Heart left ventricle (tissue), 16 donors: Measurements from ENCODE around the gene MIB1. TPM values are rescaled to one million over a fixed set of nuclear protein-coding genes. Genes with fewer than 3 reads are reported as not detected.

Experiments
- ATAC-seq, 4 donors: fragments of 200-7000 bp; cut with Tn5 transposase; one replicate each; pipeline ENCODE4 v1.9.1; 2020 to 2022; ENCODE audit warnings: moderate library complexity in 4 of 4, mild to moderate bottlenecking in 3 of 4, moderate number of reproducible peaks in 1 of 4
- DNase-seq, 5 donors: peaks; one replicate each; pipeline ENCODE4 v3.0.0-alpha.2; 2020
- H3K27ac ChIP-seq, 12 donors: fragments of 200-600 bp; sonication (generic) in 4 of 12; one replicate each; pipeline versions ENCODE4 v1.5.0 to v1.8.0; 2016 to 2022; ENCODE audit warnings: mild to moderate bottlenecking in 2 of 12
- H3K27me3 ChIP-seq, 9 donors: fragments of 200-600 bp; sonication (generic) in 2 of 9; one replicate each; pipeline versions ENCODE4 v1.5.1 to v1.8.0; 2016 to 2022; ENCODE audit warnings: mild to moderate bottlenecking in 3 of 9
- H3K36me3 ChIP-seq, 9 donors: fragments of 200-600 bp; sonication (generic) in 2 of 9; one replicate each; pipeline versions ENCODE4 v1.5.0 to v1.8.0; 2018 to 2022; ENCODE audit warnings: mild to moderate bottlenecking in 2 of 9
- H3K4me1 ChIP-seq, 12 donors: fragments of 200-600 bp; sonication (generic) in 4 of 12; one replicate each; pipeline versions ENCODE4 v1.5.0 to v1.8.0; 2016 to 2022; ENCODE audit warnings: mild to moderate bottlenecking in 3 of 12
- H3K4me3 ChIP-seq, 12 donors: fragments of 200-600 bp; sonication (generic) in 4 of 12; one replicate each; pipeline versions ENCODE4 v1.5.0 to v1.8.0; 2017 to 2022; ENCODE audit warnings: mild to moderate bottlenecking in 9 of 12, moderate library complexity in 4 of 12
- H3K9me3 ChIP-seq, 12 donors: fragments of 200-600 bp; sonication (generic) in 4 of 12; one replicate each; pipeline versions ENCODE4 v1.5.0 to v1.8.0; 2016 to 2022; ENCODE audit warnings: mild to moderate bottlenecking in 1 of 12
- POLR2A ChIP-seq, 2 donors: fragments of 450-650 bp; IDR thresholded peaks; one replicate each; pipeline ENCODE4 v1.6.1; 2017; ENCODE audit warnings: antibody characterized with exemption in 2 of 2, mild to moderate bottlenecking in 2 of 2, moderate library complexity in 2 of 2
- WGBS, 4 donors: extraction: QIAGEN DNeasy Blood & Tissue Kit in 2 of 4; methylation state at CpG; one replicate each; pipeline versions ENCODE4 v1.1.5 to v1.1.7; 2013 to 2018; 5-methylcytosine and 5-hydroxymethylcytosine counted together
- intact Hi-C, 10 donors: fragments of 100-400 bp; cut with DNase I; formaldehyde crosslinking; loops; one replicate each; pipeline versions ENCODE4 v1.11.1 to v1.14.2; 2022
- polyA plus RNA-seq, 2 donors: library from polyadenylated mRNA; stranded (reverse); fragments of 200-250 nt; gene quantifications; one replicate each; pipeline ENCODE4 v1.2.3, GENCODE V29; 2013
- total RNA-seq, 9 donors: library from RNA; depleted of rRNA in 2 of 9; stranded (reverse); fragments of >200 nt in 2 of 9; fragmentation: NEBNext Ultra II Directional in 3 of 9; extraction: Animal tissue kit (Norgen Biotek cat#: 25700) in 3 of 9; gene quantifications; one replicate each; pipeline versions ENCODE4 v1.1.0 to v1.2.4, GENCODE V29; 2016 to 2023
- TF ChIP-seq, protein P1 (sequence below), 12 donors: fragments of 200-600 bp; sonication (generic) in 4 of 12; IDR thresholded peaks; one replicate each; pipeline versions ENCODE4 v1.5.0 to v1.8.0; 2018 to 2022; ENCODE audit warnings: antibody characterized with exemption in 12 of 12, mild to moderate bottlenecking in 5 of 12
- donor health status: ischemic (EF 13 %, LVEDD 7.1; RV severe dilation, severe dysfunction).
- donor health status: healthy with polysubstance abuse.
- donor health status: DM: no; HTN: yes; CAD: no.
- donor health status: DM: no; HTN: no; CAD: no.
- donor health status: ischemic (EF 25% LVEDD 6.9; RV normal size, moderate dysfunction).
- donor health status: ischemic (EF 25% LVEDD 5.7; RV mildly dilated, moderate dysfunction).
- donor health status: healthy.
- donor health status: DM: yes; HTN: yes; CAD: no.
- donor health status: ischemic (EF 35%, LVEDD 5.7; RV mildly dilated, moderate dysfunction).
- donor health status: nonischemic (EF 11% LVEDD 7.7; RV severe dilation, severe dysfunction).
- donor health status: DM: yes; HTN: yes; CAD: no.
- donor health status: PGD.
- donor health status: ischemic (EF 29% LVEDD 5.4; RV normal size, mild dysfunction).
- donor health status: nonischemic (EF 23%, LVEDD 6.1; RV moderate dilation, normal function).

The MIB1 gene
- total and polyA plus RNA-seq, 11 donors = 2.5 to 33.4 (median 19.5) TPM

DNA sequence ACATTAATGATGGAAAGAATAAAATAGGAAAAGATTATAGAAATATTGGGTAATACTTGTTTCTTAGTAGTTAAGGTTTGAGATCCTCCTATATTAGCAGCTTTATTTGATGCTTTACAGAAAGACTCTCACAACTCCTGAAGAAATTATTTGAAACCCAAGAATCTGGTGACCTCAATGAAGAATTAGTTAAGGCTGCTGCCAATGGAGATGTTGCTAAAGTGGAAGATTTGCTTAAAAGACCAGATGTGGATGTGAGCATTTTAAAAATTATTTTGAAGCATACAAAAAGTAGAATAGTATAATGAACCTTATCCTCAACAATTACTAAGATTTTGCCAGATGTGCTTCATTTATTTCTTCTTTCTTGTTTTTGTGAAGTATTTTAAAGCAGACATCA is 59.1 kb downstream of the MIB1 start:
- DNase-seq (no peak), ATAC-seq (no peak)
- Histone ChIP-seq H3K9me3 (no peaks in the 10 kb centered on the region), H3K36me3 (peaks cover 0 to 49% (median 22%) of the 10 kb centered on the region in 9 donors), H3K4me1 (peaks cover 0 to 21% (median 11%) of the 10 kb centered on the region in 12 donors), H3K4me3 (no peak overlapping the region), H3K27ac (no peak overlapping the region), H3K27me3 (no peaks in the 10 kb centered on the region)
- TF ChIP-seq, protein P1, sequence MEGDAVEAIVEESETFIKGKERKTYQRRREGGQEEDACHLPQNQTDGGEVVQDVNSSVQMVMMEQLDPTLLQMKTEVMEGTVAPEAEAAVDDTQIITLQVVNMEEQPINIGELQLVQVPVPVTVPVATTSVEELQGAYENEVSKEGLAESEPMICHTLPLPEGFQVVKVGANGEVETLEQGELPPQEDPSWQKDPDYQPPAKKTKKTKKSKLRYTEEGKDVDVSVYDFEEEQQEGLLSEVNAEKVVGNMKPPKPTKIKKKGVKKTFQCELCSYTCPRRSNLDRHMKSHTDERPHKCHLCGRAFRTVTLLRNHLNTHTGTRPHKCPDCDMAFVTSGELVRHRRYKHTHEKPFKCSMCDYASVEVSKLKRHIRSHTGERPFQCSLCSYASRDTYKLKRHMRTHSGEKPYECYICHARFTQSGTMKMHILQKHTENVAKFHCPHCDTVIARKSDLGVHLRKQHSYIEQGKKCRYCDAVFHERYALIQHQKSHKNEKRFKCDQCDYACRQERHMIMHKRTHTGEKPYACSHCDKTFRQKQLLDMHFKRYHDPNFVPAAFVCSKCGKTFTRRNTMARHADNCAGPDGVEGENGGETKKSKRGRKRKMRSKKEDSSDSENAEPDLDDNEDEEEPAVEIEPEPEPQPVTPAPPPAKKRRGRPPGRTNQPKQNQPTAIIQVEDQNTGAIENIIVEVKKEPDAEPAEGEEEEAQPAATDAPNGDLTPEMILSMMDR (IDR thresholded peaks at IDR 0.05) = no peak
- no peak for TF ChIP-seq POLR2A (IDR thresholded peaks at IDR 0.05)
- intact Hi-C loops = loop anchor here in 2 of 10 donors (10.0 kb wide), 2 partner anchors 55 to 65 kb away; partner anchors contain the start of gene MIB1 (in 1 of the 2)

DNA sequence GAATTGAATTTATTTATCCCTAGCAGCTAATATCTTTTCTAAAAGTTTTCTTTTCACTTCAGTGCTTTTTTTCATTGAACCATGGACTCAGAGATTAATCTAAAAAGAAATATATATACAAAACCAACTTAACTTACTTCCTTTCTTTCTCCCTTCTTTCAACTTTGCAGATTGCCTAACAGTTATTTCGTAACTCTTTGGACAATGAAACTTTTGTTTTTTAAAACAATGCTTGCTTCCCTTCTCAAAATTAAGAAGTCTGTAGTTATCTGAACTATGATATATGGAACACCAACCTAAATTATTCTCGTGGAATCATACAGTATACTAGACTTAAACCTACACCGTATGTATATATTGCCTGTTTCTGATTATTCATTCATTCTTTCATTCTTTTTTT is 62.9 kb downstream of the MIB1 start:
- 81 to 91% (median 85%) methylated on average over 3 of the region's 3 CpGs for WGBS, 4 donors
- Histone ChIP-seq H3K4me3 (no peak overlapping the region), H3K27me3 (no peaks in the 10 kb centered on the region), H3K36me3 (peaks cover 0 to 66% (median 32%) of the 10 kb centered on the region in 9 donors), H3K4me1 (peaks cover 0 to 19% (median 6%) of the 10 kb centered on the region in 12 donors), H3K27ac (peak overlapping the region in 1 of 12 donors; percentile 28), H3K9me3 (no peaks in the 10 kb centered on the region)
- ATAC-seq (no peak), DNase-seq (no peak)
- no peak for TF ChIP-seq POLR2A (IDR thresholded peaks at IDR 0.05)
- intact Hi-C loops = loop anchor here in 1 of 10 donors (10.0 kb wide), 1 partner anchor 69 kb away; no protein-coding TSS in a partner anchor

DNA sequence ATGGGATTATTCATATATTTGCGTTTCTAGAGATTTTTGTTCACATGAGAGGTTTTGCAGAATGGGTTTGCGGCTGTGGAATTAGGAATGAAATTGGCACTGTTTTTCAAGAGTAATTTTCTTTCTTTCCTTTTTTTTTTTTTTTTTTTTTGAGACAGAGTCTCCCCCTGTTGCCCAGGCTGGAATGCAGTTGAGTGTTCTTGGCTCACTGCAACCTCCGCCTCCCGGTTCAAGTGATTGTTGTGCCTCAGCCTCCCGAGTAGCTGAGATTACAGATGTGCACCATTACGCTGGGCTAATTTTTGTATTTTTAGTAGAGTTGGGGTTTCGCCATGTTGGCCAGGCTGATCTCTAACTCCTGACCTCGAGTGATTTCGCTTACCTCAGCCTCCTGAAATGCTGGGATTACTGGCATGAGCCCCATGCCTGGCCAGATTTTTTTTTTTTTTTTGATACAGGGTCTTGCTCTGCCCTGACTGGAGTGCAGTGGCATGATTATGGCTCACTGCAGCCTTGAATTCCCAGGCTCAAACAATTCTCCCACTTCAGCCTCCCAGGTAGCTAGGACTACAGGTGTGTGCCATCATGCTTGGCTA is 65.3 kb downstream of the MIB1 start:
- Histone ChIP-seq H3K4me1 (peaks cover 0 to 11% (median 0%) of the 10 kb centered on the region in 12 donors), H3K27me3 (no peaks in the 10 kb centered on the region), H3K27ac (no peak overlapping the region), H3K36me3 (peaks cover 0 to 75% (median 34%) of the 10 kb centered on the region in 9 donors), H3K4me3 (no peak overlapping the region), H3K9me3 (peaks cover 0 to 15% (median 0%) of the 10 kb centered on the region in 12 donors)
- ATAC-seq (peak in 1 of 4 donors; percentile 9), DNase-seq (peak in 1 of 5 donors; percentile 31)
- no peak for TF ChIP-seq POLR2A (IDR thresholded peaks at IDR 0.05)
- TF ChIP-seq, protein P1 (IDR thresholded peaks at IDR 0.05) = peak in 2 of 12 donors; percentile 9 to 14
- intact Hi-C loops = loop anchor here in 1 of 10 donors (10.0 kb wide), 1 partner anchor 71 kb away; no protein-coding TSS in a partner anchor
- WGBS, 4 donors = 61 to 73% (median 69%) methylated on average over 9 of the region's 9 CpGs

DNA sequence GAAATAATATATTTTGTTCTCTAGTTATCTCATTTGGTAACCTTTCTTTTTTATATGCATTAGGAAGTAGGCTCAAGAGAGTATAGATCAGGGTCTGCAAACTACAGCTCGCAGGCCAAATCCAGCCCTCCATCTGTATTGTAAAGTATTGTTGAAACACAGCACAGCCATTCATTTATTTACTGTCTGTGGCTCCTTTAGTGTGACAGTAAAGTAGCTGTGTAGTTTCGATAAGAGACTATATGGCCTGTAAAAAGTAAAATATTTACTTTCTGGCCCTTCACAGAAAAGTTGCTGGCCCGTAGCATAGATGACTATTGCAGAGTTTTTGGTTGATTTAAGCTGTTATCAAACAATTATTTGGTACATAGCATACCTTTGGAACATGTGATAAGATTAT is 67.6 kb downstream of the MIB1 start:
- Histone ChIP-seq H3K4me1 (peaks cover 0 to 7% (median 0%) of the 10 kb centered on the region in 12 donors), H3K36me3 (peaks cover 0 to 63% (median 25%) of the 10 kb centered on the region in 9 donors), H3K27ac (no peak overlapping the region), H3K4me3 (no peak overlapping the region), H3K9me3 (peaks cover 0 to 15% (median 0%) of the 10 kb centered on the region in 12 donors), H3K27me3 (no peaks in the 10 kb centered on the region)
- no peak for ATAC-seq
- DNase-seq = no peak
- WGBS, 4 donors = 97 to 98% (median 98%) methylated on average over 3 of the region's 3 CpGs
- no peak for TF ChIP-seq POLR2A (IDR thresholded peaks at IDR 0.05)
- TF ChIP-seq, protein P1 (IDR thresholded peaks at IDR 0.05) = no peak
- intact Hi-C loops = loop anchor here in 1 of 10 donors (10.0 kb wide), 1 partner anchor 73 kb away; no protein-coding TSS in a partner anchor
